PC-9 (cell line): ENCODE data around the gene DESI2. TPM values are rescaled to one million over a fixed set of nuclear protein-coding genes. Genes with fewer than 3 reads are reported as not detected.
"Not testable (repeated sequence)": the region's sequence is repeated elsewhere in the genome, so short reads cannot be mapped to it uniquely, and the experiment has no call there.

Source experiments
- BruUV-seq: library from RNA; stranded (reverse); fragments of 400-500 nt; replicated peaks from 2 replicates; lab custom pipeline; 2021; lab: Mats Ljungman, UMichigan
- CTCF ChIA-PET: fragments of 300-600 bp; sonication (Branson Sonifier 250); formaldehyde crosslinking; loops from one replicate; lab custom pipeline; 2022; ENCODE audit warnings: antibody characterized with exemption; lab: Charles Lee
- POLR2A ChIA-PET: fragments of 300-600 bp; sonication (Branson Sonifier 250); formaldehyde crosslinking; loops from one replicate; lab custom pipeline; 2022; ENCODE audit warnings: antibody characterized with exemption; ENCODE audit not compliant: unreplicated experiment; lab: Charles Lee
- DNase-seq, 2 experiments: peaks; one replicate each; pipeline versions ENCODE4 v3.0.0 to v3.0.0-alpha.2; 2015 to 2022; ENCODE audit warnings: mixed read lengths in 1 of 2
- H2AFZ ChIP-seq: fragments of 200-600 bp; sonication (generic); 2 replicates; pipeline ENCODE4 v1.8.1; 2017; ENCODE audit warnings: antibody characterized with exemption
- H3F3A ChIP-seq: fragments of 200-600 bp; sonication (generic); 2 replicates; pipeline ENCODE4 v1.8.1; 2017; ENCODE audit warnings: antibody characterized with exemption, mild to moderate bottlenecking, low read depth; ENCODE audit not compliant: insufficient read depth
- H3K27ac ChIP-seq: fragments of 200-600 bp; sonication (generic); 2 replicates; pipeline ENCODE4 v1.6.1; 2016; ENCODE audit warnings: mixed run types
- H3K27me3 ChIP-seq: fragments of 200-600 bp; sonication (generic); 2 replicates; pipeline ENCODE4 v1.6.1; 2016; ENCODE audit warnings: low read depth, mixed run types; ENCODE audit not compliant: insufficient read depth
- H3K36me3 ChIP-seq: fragments of 200-600 bp; sonication (generic); 2 replicates; pipeline ENCODE4 v1.6.1; 2016; ENCODE audit warnings: low read depth, mixed run types
- H3K4me1 ChIP-seq: fragments of 200-600 bp; sonication (generic); replicated peaks from 2 replicates; pipeline ENCODE4 v1.6.1; 2016; ENCODE audit warnings: mixed run types; ENCODE audit not compliant: insufficient read depth
- H3K4me2 ChIP-seq: fragments of 200-600 bp; sonication (generic); 2 replicates; pipeline ENCODE4 v1.6.1; 2017; ENCODE audit warnings: mixed run types
- H3K4me3 ChIP-seq: fragments of 200-600 bp; sonication (generic); 2 replicates; pipeline ENCODE4 v1.6.1; 2016; ENCODE audit warnings: mixed run types
- H3K79me2 ChIP-seq: fragments of 200-600 bp; sonication (generic); 2 replicates; pipeline ENCODE4 v1.6.1; 2017; ENCODE audit warnings: low read depth, mixed run types
- H3K9me2 ChIP-seq: fragments of 200-600 bp; sonication (generic); 2 replicates; pipeline ENCODE4 v1.8.1; 2017; ENCODE audit warnings: mild to moderate bottlenecking; ENCODE audit not compliant: insufficient read depth
- H3K9me3 ChIP-seq: fragments of 200-600 bp; sonication (generic); 2 replicates; pipeline ENCODE4 v1.8.1; 2016; ENCODE audit warnings: low read depth; ENCODE audit not compliant: insufficient read depth
- H4K20me1 ChIP-seq: fragments of 200-600 bp; sonication (generic); 2 replicates; pipeline ENCODE4 v1.8.1; 2017; ENCODE audit not compliant: insufficient read depth
- EZH2 ChIP-seq: fragments of 200-600 bp; sonication (generic); IDR thresholded peaks from 2 replicates; pipeline ENCODE4 v1.8.0; 2017; ENCODE audit warnings: antibody characterized with exemption, low read depth
- intact Hi-C: fragments of 100-400 bp; cut with micrococcal nuclease; formaldehyde crosslinking; loops from one replicate; pipeline ENCODE4 v1.10.0; 2022; ENCODE audit not compliant: unreplicated experiment
- total RNA-seq: library from RNA; stranded (reverse); gene quantifications from 2 replicates; pipeline ENCODE4 v1.2.3, GENCODE V29; 2021
- TF ChIP-seq, protein P1 (sequence below): fragments of 200-600 bp; sonication (generic); conservative IDR thresholded peaks from 2 replicates; pipeline ENCODE4 v1.6.1; 2017; ENCODE audit warnings: mixed run types, antibody characterized with exemption, mild to moderate bottlenecking, moderate library complexity

DESI2 gene
- total RNA-seq, 1 experiment from 2014 or later: 45.8 TPM

DNA sequence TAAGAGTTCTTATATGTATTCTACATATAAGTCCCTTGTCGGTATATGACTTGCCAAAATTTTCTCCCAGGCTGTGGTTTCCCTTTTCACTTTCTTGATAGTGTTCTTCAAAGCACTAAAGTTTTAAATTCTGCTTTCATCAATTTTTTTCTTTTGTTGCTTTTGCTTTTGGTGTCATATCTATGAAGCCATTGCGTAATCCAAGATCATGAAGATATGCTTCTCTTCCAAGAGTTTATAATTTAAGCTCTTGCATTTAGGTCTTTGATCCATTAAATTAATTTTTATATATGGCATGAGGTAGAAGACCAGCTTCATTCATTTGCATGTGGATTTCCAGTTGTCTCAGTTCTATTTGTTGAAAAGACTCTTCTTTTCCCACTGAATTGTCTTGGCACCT lies 22.2 kb downstream of the DESI2 start:
- peaks cover 4% of the 10 kb centered on the region for H4K20me1 ChIP-seq
- BruUV-seq: no TSS peak
- H3K4me2 ChIP-seq: no peak overlapping the region
- ChIA-PET CTCF (no interaction called here), POLR2A (no interaction called here)
- DNase-seq: no peak
- no peaks in the 10 kb centered on the region for H3K4me1 ChIP-seq
- H3K27ac ChIP-seq: no peak overlapping the region
- H3K9me2 ChIP-seq: no peaks in the 10 kb centered on the region
- no peak for TF ChIP-seq EZH2
- TF ChIP-seq, protein P1, sequence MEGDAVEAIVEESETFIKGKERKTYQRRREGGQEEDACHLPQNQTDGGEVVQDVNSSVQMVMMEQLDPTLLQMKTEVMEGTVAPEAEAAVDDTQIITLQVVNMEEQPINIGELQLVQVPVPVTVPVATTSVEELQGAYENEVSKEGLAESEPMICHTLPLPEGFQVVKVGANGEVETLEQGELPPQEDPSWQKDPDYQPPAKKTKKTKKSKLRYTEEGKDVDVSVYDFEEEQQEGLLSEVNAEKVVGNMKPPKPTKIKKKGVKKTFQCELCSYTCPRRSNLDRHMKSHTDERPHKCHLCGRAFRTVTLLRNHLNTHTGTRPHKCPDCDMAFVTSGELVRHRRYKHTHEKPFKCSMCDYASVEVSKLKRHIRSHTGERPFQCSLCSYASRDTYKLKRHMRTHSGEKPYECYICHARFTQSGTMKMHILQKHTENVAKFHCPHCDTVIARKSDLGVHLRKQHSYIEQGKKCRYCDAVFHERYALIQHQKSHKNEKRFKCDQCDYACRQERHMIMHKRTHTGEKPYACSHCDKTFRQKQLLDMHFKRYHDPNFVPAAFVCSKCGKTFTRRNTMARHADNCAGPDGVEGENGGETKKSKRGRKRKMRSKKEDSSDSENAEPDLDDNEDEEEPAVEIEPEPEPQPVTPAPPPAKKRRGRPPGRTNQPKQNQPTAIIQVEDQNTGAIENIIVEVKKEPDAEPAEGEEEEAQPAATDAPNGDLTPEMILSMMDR: no peak
- H3K9me3 ChIP-seq: no peaks in the 10 kb centered on the region
- no peak overlapping the region for H3K4me3 ChIP-seq
- H2AFZ ChIP-seq: no peak overlapping the region
- peaks cover 24% of the 10 kb centered on the region for H3K79me2 ChIP-seq
- intact Hi-C loops: no loop called here
- H3K27me3 ChIP-seq: no peaks in the 10 kb centered on the region
- no peaks in the 10 kb centered on the region for H3F3A ChIP-seq
- no peaks in the 10 kb centered on the region for H3K36me3 ChIP-seq

DNA sequence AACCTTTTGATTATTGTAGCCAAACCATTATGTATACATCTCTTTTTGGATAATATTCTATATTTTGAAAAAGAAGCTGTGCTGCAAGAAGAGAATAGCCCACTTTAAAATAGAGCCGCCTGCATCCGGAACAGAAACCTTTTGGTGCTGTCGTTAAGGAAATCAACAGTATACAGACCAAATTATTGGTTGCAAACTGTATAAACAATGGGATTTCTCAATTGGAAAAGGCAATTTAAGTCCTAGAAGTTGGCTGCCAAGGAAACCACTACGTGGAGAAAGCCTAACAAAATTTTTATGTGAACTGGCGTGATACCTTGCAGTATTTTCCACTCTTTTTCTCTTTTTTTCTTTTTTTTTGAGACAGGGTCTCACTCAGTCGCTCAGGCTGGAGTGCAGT lies 25.8 kb downstream of the DESI2 start:
- no TSS peak for BruUV-seq
- ChIA-PET CTCF (no interaction called here), POLR2A (no interaction called here)

DNA sequence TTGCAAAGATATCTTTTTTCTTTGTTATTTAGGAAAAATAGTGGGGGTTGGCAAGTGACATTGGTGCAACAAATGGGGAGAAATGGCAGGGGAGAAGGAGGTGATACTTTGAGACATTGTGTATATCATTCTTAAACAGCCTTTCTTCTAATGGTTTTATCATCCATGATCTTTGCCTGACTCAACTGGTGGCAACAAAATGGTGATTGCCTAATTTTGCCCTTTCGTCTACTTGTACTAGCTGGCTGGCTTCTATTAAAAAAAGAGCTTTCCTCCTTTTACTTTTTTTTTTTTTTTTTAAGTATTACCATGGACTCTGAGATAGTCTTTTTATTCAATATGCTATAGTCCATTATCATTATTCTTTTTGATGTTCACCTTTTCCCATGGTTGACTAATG lies 27.7 kb downstream of the DESI2 start:
- Histone ChIP-seq H2AFZ (no peak overlapping the region), H3F3A (no peaks in the 10 kb centered on the region), H3K9me3 (no peaks in the 10 kb centered on the region), H3K9me2 (no peaks in the 10 kb centered on the region), H4K20me1 (no peaks in the 10 kb centered on the region; the same call in 1 of the 2 replicates), H3K27ac (no peak overlapping the region), H3K4me2 (no peak overlapping the region), H3K4me1 (no peaks in the 10 kb centered on the region), H3K4me3 (no peak overlapping the region), H3K27me3 (no peaks in the 10 kb centered on the region), H3K79me2 (peaks cover 14% of the 10 kb centered on the region), H3K36me3 (no peaks in the 10 kb centered on the region)
- intact Hi-C loops: no loop called here
- no TSS peak for BruUV-seq
- TF ChIP-seq, protein P1: no peak
- TF ChIP-seq EZH2: no peak
- ChIA-PET POLR2A (no interaction called here), CTCF (no interaction called here)
- DNase-seq: no peak

More for the DNA sequence above, 25.8 kb downstream of the DESI2 start:
- no peaks in the 10 kb centered on the region for H3K36me3 ChIP-seq
- no peaks in the 10 kb centered on the region for H3K27me3 ChIP-seq
- no peak overlapping the region for H3K4me2 ChIP-seq
- H3K4me3 ChIP-seq: no peak overlapping the region
- no peak for TF ChIP-seq EZH2
- TF ChIP-seq, protein P1: no peak
- no peak for DNase-seq
- H2AFZ ChIP-seq: no peak overlapping the region
- no peaks in the 10 kb centered on the region for H3F3A ChIP-seq
- H3K9me2 ChIP-seq: no peaks in the 10 kb centered on the region
- no peaks in the 10 kb centered on the region for H3K9me3 ChIP-seq
- H3K27ac ChIP-seq: no peak overlapping the region
- intact Hi-C loops: no loop called here
- peaks cover 18% of the 10 kb centered on the region for H3K79me2 ChIP-seq
- H4K20me1 ChIP-seq: peaks cover 4% of the 10 kb centered on the region
- H3K4me1 ChIP-seq: no peaks in the 10 kb centered on the region

DNA sequence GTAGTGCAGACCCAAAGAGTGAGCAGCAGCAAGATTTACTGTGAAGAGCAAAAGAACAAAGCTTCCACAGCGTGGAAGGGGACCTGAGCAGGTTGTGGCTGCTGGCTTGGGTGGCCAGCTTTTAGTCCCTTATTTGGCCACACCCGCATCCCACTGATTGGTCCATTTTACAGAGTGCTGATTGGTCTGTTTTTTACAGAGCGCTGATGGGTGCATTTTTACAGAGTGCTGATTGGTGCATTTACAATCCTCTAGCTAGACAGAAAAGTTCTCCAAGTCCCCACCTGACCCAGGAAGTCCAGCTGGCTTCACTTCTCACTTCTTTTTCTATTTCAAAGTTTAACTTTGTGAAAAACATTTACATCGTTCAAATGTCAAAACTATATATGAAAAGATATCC lies 29.2 kb downstream of the DESI2 start:
- H3K4me2 ChIP-seq, H2AFZ ChIP-seq, DNase-seq, H3K36me3 ChIP-seq, H3K4me3 ChIP-seq, H3K9me2 ChIP-seq, H3F3A ChIP-seq, POLR2A ChIA-PET, H4K20me1 ChIP-seq, H3K27ac ChIP-seq, BruUV-seq, CTCF ChIA-PET, intact Hi-C loops, H3K9me3 ChIP-seq, H3K4me1 ChIP-seq, H3K79me2 ChIP-seq, H3K27me3 ChIP-seq: not testable (repeated sequence)
